ENCODE measurements around the gene ISX.

DNA sequence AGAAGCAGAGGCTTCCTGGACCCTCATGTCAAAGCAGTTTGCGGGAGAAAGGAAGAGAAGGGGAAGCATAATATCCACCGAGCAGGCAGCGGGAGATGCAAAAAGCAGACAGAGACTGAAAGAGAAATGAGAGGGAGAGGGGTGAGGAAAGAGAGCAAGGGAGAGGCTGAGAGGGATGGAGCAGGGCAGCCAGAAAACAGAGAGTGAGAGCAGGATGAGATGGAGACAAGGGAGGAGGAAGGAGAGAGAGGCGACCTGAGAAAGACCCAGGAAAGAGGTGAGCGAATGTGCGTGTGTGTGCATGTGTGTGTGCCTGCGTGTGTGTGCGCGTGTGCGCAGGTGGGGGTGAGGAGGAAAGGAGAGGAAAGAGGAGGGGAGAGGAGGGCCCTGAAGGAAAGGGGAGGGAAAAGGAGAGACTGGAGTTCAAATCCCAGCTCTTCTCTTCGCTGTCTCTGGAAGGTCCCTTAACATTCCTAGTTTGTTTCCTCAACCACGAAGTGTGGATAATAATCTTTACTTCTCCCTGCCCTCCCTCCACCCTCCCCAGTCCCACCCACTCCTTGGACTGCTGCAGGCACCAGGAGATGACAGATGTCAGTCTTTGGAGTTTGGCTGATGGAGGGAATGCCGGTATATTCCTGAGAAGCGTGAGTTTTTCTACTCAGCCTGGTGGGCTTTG lies 67.9 kb downstream of the ISX start:
- TF ChIP-seq CTCF (IDR thresholded peaks at IDR 0.05; ENCODE audit: poor library complexity, severe bottlenecking) (no peak), EZH2 (IDR thresholded peaks at IDR 0.05; ENCODE audit: borderline replicate concordance, insufficient read depth, low read length, poor library complexity, severe bottlenecking) (no peak)
- TF ChIP-seq, protein P1, sequence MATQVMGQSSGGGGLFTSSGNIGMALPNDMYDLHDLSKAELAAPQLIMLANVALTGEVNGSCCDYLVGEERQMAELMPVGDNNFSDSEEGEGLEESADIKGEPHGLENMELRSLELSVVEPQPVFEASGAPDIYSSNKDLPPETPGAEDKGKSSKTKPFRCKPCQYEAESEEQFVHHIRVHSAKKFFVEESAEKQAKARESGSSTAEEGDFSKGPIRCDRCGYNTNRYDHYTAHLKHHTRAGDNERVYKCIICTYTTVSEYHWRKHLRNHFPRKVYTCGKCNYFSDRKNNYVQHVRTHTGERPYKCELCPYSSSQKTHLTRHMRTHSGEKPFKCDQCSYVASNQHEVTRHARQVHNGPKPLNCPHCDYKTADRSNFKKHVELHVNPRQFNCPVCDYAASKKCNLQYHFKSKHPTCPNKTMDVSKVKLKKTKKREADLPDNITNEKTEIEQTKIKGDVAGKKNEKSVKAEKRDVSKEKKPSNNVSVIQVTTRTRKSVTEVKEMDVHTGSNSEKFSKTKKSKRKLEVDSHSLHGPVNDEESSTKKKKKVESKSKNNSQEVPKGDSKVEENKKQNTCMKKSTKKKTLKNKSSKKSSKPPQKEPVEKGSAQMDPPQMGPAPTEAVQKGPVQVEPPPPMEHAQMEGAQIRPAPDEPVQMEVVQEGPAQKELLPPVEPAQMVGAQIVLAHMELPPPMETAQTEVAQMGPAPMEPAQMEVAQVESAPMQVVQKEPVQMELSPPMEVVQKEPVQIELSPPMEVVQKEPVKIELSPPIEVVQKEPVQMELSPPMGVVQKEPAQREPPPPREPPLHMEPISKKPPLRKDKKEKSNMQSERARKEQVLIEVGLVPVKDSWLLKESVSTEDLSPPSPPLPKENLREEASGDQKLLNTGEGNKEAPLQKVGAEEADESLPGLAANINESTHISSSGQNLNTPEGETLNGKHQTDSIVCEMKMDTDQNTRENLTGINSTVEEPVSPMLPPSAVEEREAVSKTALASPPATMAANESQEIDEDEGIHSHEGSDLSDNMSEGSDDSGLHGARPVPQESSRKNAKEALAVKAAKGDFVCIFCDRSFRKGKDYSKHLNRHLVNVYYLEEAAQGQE (IDR thresholded peaks at IDR 0.05; ENCODE audit: borderline replicate concordance): no peak
